Measurements from ENCODE around the gene DHTKD1.
A peak's percentile ranks its signal among the peaks of the same experiment; 100 is the strongest.

Gene DHTKD1

GRCh38 chr10:12130237-12130872 is 61.6 kb downstream of the DHTKD1 start:
- DNase-seq (ENCODE audit: low read depth): peak; percentile 72
- H3K4me3 ChIP-seq (ENCODE audit: control insufficient read depth, low read depth, low read length): peak overlapping the region; percentile 78
- TF ChIP-seq CTCF (conservative IDR thresholded peaks at IDR 0.05; ENCODE audit: control insufficient read depth, insufficient read depth, low read depth, low read length): peak; percentile 61

- DNase-seq (ENCODE audit: low read depth): no peak
- no peak overlapping the region for H3K4me3 ChIP-seq (ENCODE audit: control insufficient read depth, low read depth, low read length)
- TF ChIP-seq CTCF (conservative IDR thresholded peaks at IDR 0.05; ENCODE audit: control insufficient read depth, insufficient read depth, low read depth, low read length): no peak
These were observed 66.9 kb downstream of the DHTKD1 start for GRCh38 chr10:12135631-12136030.

GRCh38 chr10:12140038-12140437 is 71.3 kb downstream of the DHTKD1 start:
- no peak overlapping the region for H3K4me3 ChIP-seq (ENCODE audit: control insufficient read depth, low read depth, low read length)
- no peak for DNase-seq (ENCODE audit: low read depth)
- TF ChIP-seq CTCF (conservative IDR thresholded peaks at IDR 0.05; ENCODE audit: control insufficient read depth, insufficient read depth, low read depth, low read length): no peak

- no peak overlapping the region for H3K4me3 ChIP-seq (ENCODE audit: control insufficient read depth, low read depth, low read length)
- no peak for TF ChIP-seq CTCF (conservative IDR thresholded peaks at IDR 0.05; ENCODE audit: control insufficient read depth, insufficient read depth, low read depth, low read length)
- DNase-seq (ENCODE audit: low read depth): no peak
These were observed 75.8 kb downstream of the DHTKD1 start for GRCh38 chr10:12144538-12144937.

- no peak for TF ChIP-seq CTCF (conservative IDR thresholded peaks at IDR 0.05; ENCODE audit: control insufficient read depth, insufficient read depth, low read depth, low read length)
- DNase-seq (ENCODE audit: low read depth): no peak
- no peak overlapping the region for H3K4me3 ChIP-seq (ENCODE audit: control insufficient read depth, low read depth, low read length)
These were observed 81.4 kb downstream of the DHTKD1 start for GRCh38 chr10:12150163-12150562.

- DNase-seq (ENCODE audit: low read depth): no peak
- TF ChIP-seq CTCF (conservative IDR thresholded peaks at IDR 0.05; ENCODE audit: control insufficient read depth, insufficient read depth, low read depth, low read length): no peak
- no peak overlapping the region for H3K4me3 ChIP-seq (ENCODE audit: control insufficient read depth, low read depth, low read length)
These were observed 85.8 kb downstream of the DHTKD1 start for GRCh38 chr10:12154516-12154915.

Measured in fibroblast of mammary gland (primary cell).